Endothelial cell of umbilical vein (primary cell): ENCODE data around the gene POR. TPM values are rescaled to one million over a fixed set of nuclear protein-coding genes. Genes with fewer than 3 reads are reported as not detected.

ENCODE experiments used
- BruUV-seq: library from RNA; stranded (reverse); fragments of 400-500 nt; replicated peaks from 2 replicates; lab custom pipeline; 2021; lab: Mats Ljungman, UMichigan
- CTCF ChIA-PET: fragments of 300-600, 350-600 bp; sonication (Branson Sonifier 250); formaldehyde crosslinking; loops from one replicate; lab custom pipeline; 2021; ENCODE audit warnings: antibody characterized with exemption, inconsistent platforms; lab: Charles Lee
- POLR2A ChIA-PET: fragments of 300-600, 350-600 bp; sonication (Branson Sonifier 250); formaldehyde crosslinking; loops from one replicate; lab custom pipeline; 2021; ENCODE audit warnings: antibody characterized with exemption, inconsistent platforms; lab: Charles Lee
- DNase-seq: peaks from one replicate; pipeline ENCODE4 v3.0.0-alpha.2; 2011; ENCODE audit warnings: low read depth, low spot score
- FAIRE-seq: peaks from 2 replicates; lab custom pipeline; 2011; peaks lifted over from hg19 to GRCh38; lab: Jason Lieb, UNC
- H2AFZ ChIP-seq: 2 replicates; pipeline ENCODE4 v1.6.0; 2012; ENCODE audit warnings: low read depth, low read length, control low read depth, inconsistent platforms
- H3K27ac ChIP-seq: 2 replicates; pipeline ENCODE4 v1.5.1; 2011; ENCODE audit warnings: low read depth, mild to moderate bottlenecking, control low read depth, low read length, moderate library complexity; ENCODE audit not compliant: insufficient read depth
- H3K27me3 ChIP-seq, 2 experiments: 2 replicates each; pipeline versions ENCODE4 v1.6.0 to v1.6.1; 2011; ENCODE audit warnings: low read length in 2 of 2, mixed read lengths in 1 of 2; ENCODE audit not compliant: control insufficient read depth in 2 of 2, insufficient read depth in 2 of 2
- H3K36me3 ChIP-seq, 2 experiments: 2 replicates in 1 of 2; 3 replicates in 1 of 2; pipeline ENCODE4 v1.5.1; 2011; ENCODE audit warnings: low read length in 2 of 2, mild to moderate bottlenecking in 1 of 2, moderate library complexity in 1 of 2; ENCODE audit not compliant: control insufficient read depth in 2 of 2, insufficient read depth in 2 of 2; ENCODE audit errors: extremely low read depth in 1 of 2
- H3K4me1 ChIP-seq: 3 replicates; pipeline ENCODE4 v1.5.1; 2011; ENCODE audit warnings: mild to moderate bottlenecking, low read length; ENCODE audit not compliant: control insufficient read depth, insufficient read depth; ENCODE audit errors: extremely low read depth
- H3K4me2 ChIP-seq: 2 replicates; pipeline ENCODE4 v1.6.1; 2011; ENCODE audit warnings: low read length, control low read depth, mixed read lengths; ENCODE audit not compliant: insufficient read depth
- H3K4me3 ChIP-seq, 3 experiments: fragments of 200-600 bp in 1 of 3; sonication (generic), shearing (Covaris generic) in 1 of 3; replicated peaks in 1 of 3; 2 replicates each; pipeline ENCODE4 v1.5.1; 2011 to 2016; ENCODE audit warnings: control low read depth in 3 of 3, low read length in 3 of 3, mild to moderate bottlenecking in 2 of 3, inconsistent platforms in 1 of 3, low read depth in 1 of 3, moderate library complexity in 1 of 3; ENCODE audit not compliant: insufficient read depth in 1 of 3
- H3K79me2 ChIP-seq: 2 replicates; pipeline ENCODE4 v1.6.0; 2012; ENCODE audit warnings: low read length, inconsistent platforms; ENCODE audit not compliant: control insufficient read depth, insufficient read depth
- H3K9ac ChIP-seq: replicated peaks from 2 replicates; pipeline ENCODE3; 2011; ENCODE audit warnings: low read length, control low read depth; ENCODE audit not compliant: insufficient read depth; ENCODE audit errors: extremely low read depth
- H3K9me1 ChIP-seq: replicated peaks from 3 replicates; pipeline ENCODE4 v1.6.0; 2011; ENCODE audit warnings: mild to moderate bottlenecking, low read length; ENCODE audit not compliant: control insufficient read depth, insufficient read depth; ENCODE audit errors: extremely low read depth
- H3K9me3 ChIP-seq: replicated peaks from 2 replicates; pipeline ENCODE4 v1.5.1; 2012; ENCODE audit warnings: low read length, inconsistent platforms; ENCODE audit not compliant: control insufficient read depth, insufficient read depth
- H4K20me1 ChIP-seq: replicated peaks from 2 replicates; pipeline ENCODE3; 2011; ENCODE audit warnings: mild to moderate bottlenecking, low read length; ENCODE audit not compliant: control insufficient read depth, insufficient read depth; ENCODE audit errors: extremely low read depth
- CTCF ChIP-seq, 2 donors: IDR thresholded peaks; 1 replicate in 1 of 2; 2 replicates in 1 of 2; pipeline ENCODE4 v1.5.1; 2011; ENCODE audit warnings: low read length in 2 of 2, mild to moderate bottlenecking in 2 of 2, moderate library complexity in 2 of 2, control low read depth in 1 of 2, inconsistent platforms in 1 of 2, low read depth in 1 of 2; ENCODE audit not compliant: insufficient read depth in 1 of 2; ENCODE audit errors: extremely low read depth in 1 of 2
- EZH2 ChIP-seq: IDR thresholded peaks from 2 replicates; pipeline ENCODE4 v1.6.1; 2012; ENCODE audit warnings: borderline replicate concordance, low read depth, mild to moderate bottlenecking, moderate library complexity, low read length, inconsistent platforms; ENCODE audit not compliant: severe bottlenecking
- FOS ChIP-seq: IDR thresholded peaks from 2 replicates; pipeline ENCODE4 v1.6.1; 2011; ENCODE audit warnings: mild to moderate bottlenecking, low read length, moderate library complexity, borderline replicate concordance; ENCODE audit not compliant: insufficient read depth
- GATA2 ChIP-seq: IDR thresholded peaks from 2 replicates; pipeline ENCODE4 v1.7.0; 2011; ENCODE audit warnings: low read depth, mild to moderate bottlenecking, moderate library complexity, mixed read lengths, low read length; ENCODE audit not compliant: insufficient read length, insufficient read depth
- JUN ChIP-seq: IDR thresholded peaks from 2 replicates; pipeline ENCODE4 v1.6.1; 2011; ENCODE audit warnings: borderline replicate concordance, low read depth; ENCODE audit not compliant: insufficient read length, insufficient read depth
- MAX ChIP-seq: IDR thresholded peaks from 2 replicates; pipeline ENCODE4 v1.6.1; 2011; ENCODE audit not compliant: insufficient read depth, insufficient read length
- MYC ChIP-seq: IDR thresholded peaks from one replicate; pipeline ENCODE4 v1.6.1; 2011; ENCODE audit warnings: mild to moderate bottlenecking, low read depth, low read length
- POLR2A ChIP-seq: IDR thresholded peaks from 2 replicates; pipeline ENCODE4 v1.6.1; 2012; ENCODE audit warnings: low read depth, mild to moderate bottlenecking, control low read depth, low read length
- POLR2AphosphoS5 ChIP-seq: IDR thresholded peaks from 2 replicates; pipeline ENCODE4 v1.6.1; 2012; ENCODE audit warnings: low read depth, mild to moderate bottlenecking, control low read depth, low read length, moderate library complexity; ENCODE audit not compliant: insufficient read depth
- dilution Hi-C: fragments of 300-500 bp; cut with MboI; formaldehyde crosslinking; loops from one replicate; pipeline ENCODE4 v1.15.0; 2019; ENCODE audit warnings: low sequenced_read_pairs; ENCODE audit not compliant: extremely low pct_ligation_motif_present
- intact Hi-C: fragments of 100-400 bp; cut with micrococcal nuclease; formaldehyde crosslinking; loops from one replicate; pipeline ENCODE4 v1.10.0; 2022
- polyA plus RNA-seq, 4 experiments: library from polyadenylated mRNA; depleted of rRNA in 3 of 4; stranded (reverse) in 3 of 4; unstranded in 1 of 4; fragments of >200 nt; gene quantifications; 2 replicates each; pipeline versions ENCODE4 v1.2.1 to v1.2.3, GENCODE V29; 2011 to 2012; ENCODE audit warnings: missing spikeins in 1 of 4
- total RNA-seq: library from RNA; stranded (reverse); gene quantifications from 2 replicates; pipeline ENCODE4 v1.2.3, GENCODE V29; 2021

The POR gene
- total and polyA plus RNA-seq, 2 donors (not counting 3 experiments of a cell fraction or from before 2014, with no cell fraction given), result 59.5 to 73.6 TPM

- TF ChIP-seq MAX (no peak), POLR2A (no peak), POLR2AphosphoS5 (no peak), FOS (no peak), JUN (no peak)
- Histone ChIP-seq H3K27me3 (no peaks in the 10 kb centered on the region), H3K36me3 (peaks cover 0 to 2% of the 10 kb centered on the region in 2 experiments), H2AFZ (no peak overlapping the region), H3K79me2 (no peaks in the 10 kb centered on the region), H3K4me2 (no peak overlapping the region), H3K9ac (no peak overlapping the region), H3K4me1 (no peaks in the 10 kb centered on the region), H3K9me3 (no peaks in the 10 kb centered on the region), H3K27ac (no peak overlapping the region), H4K20me1 (no peaks in the 10 kb centered on the region), H3K9me1 (no peaks in the 10 kb centered on the region), H3K4me3 (no peak overlapping the region)
- no peak for DNase-seq
- no peak for FAIRE-seq
- ChIA-PET POLR2A (interaction anchor here (1.1 kb wide), 1 partner anchor 57 kb away, joined by 3 read pairs; no protein-coding TSS in a partner anchor), CTCF (interaction anchor here (0.7 to 1.8 kb wide), 2 partner anchors 29 to 48 kb away, joined by 3 to 7 read pairs; no protein-coding TSS in a partner anchor)
- no TSS peak for BruUV-seq
- dilution Hi-C loops, result no loop called here
- intact Hi-C loops, result no loop called here
These were observed 57.2 kb downstream of the POR start for GRCh38 chr7:75971961-75972763.

- no peak overlapping the region for H3K9ac ChIP-seq
- H3K36me3 ChIP-seq, result peaks cover 0 to 18% of the 10 kb centered on the region in 2 experiments
- no peak overlapping the region for H3K4me2 ChIP-seq
- no peak for FAIRE-seq
- CTCF ChIA-PET, result no interaction called here
- intact Hi-C loops (no loop called here), dilution Hi-C loops (no loop called here)
- no peaks in the 10 kb centered on the region for H3K79me2 ChIP-seq
- no peaks in the 10 kb centered on the region for H3K9me3 ChIP-seq
- no peak overlapping the region for H2AFZ ChIP-seq
- no peaks in the 10 kb centered on the region for H3K9me1 ChIP-seq
- BruUV-seq, result no TSS peak
- no peaks in the 10 kb centered on the region for H4K20me1 ChIP-seq
- no peak for DNase-seq
- no peaks in the 10 kb centered on the region for H3K4me1 ChIP-seq
- no peak overlapping the region for H3K4me3 ChIP-seq
- TF ChIP-seq MYC, result no peak
- no peak for TF ChIP-seq CTCF (IDR thresholded peaks at IDR 0.05; ENCODE audit: extremely low read depth in 1 of 2, insufficient read depth in 1 of 2, low read depth in 1 of 2, low read length in 2 of 2)
- TF ChIP-seq POLR2A, result no peak
- no peak for TF ChIP-seq POLR2AphosphoS5
- no peak for TF ChIP-seq MAX
- TF ChIP-seq GATA2, result no peak
- TF ChIP-seq FOS, result no peak
- no peak for TF ChIP-seq JUN
- no peak for TF ChIP-seq EZH2
- H3K27ac ChIP-seq, result no peak overlapping the region
- H3K27me3 ChIP-seq, result no peaks in the 10 kb centered on the region
- POLR2A ChIA-PET, result no interaction called here
These were observed 62.8 kb downstream of the POR start for GRCh38 chr7:75977743-75978142.
